CD4-positive, CD25-positive, alpha-beta regulatory T cell (primary cell): ENCODE measurements around the gene SLC7A4. TPM values are rescaled to one million over a fixed set of nuclear protein-coding genes. Genes with fewer than 3 reads are reported as not detected.

Experiments
- ATAC-seq, 2 donors: fragments of 150-1000 bp; cut with Tn5 transposase; one replicate each; pipeline ENCODE4 v1.10.0; 2021; ENCODE audit warnings: low read depth in 2 of 2, moderate number of reproducible peaks in 2 of 2, moderate library complexity in 1 of 2
- DNase-seq, 3 donors: peaks; one replicate each; pipeline versions ENCODE4 v3.0.0 to v3.0.0-alpha.2; 2012 to 2022; ENCODE audit warnings: mixed read lengths in 1 of 3
- H3K27ac ChIP-seq: one replicate; pipeline ENCODE4 v1.7.0; 2013; ENCODE audit warnings: mild to moderate bottlenecking, low read length; ENCODE audit not compliant: insufficient read depth, poor library complexity, severe bottlenecking
- H3K27me3 ChIP-seq: one replicate; pipeline ENCODE4 v1.7.0; 2013; ENCODE audit warnings: low read length; ENCODE audit not compliant: control insufficient read depth, insufficient read depth
- H3K36me3 ChIP-seq: one replicate; pipeline ENCODE4 v1.7.0; 2013; ENCODE audit warnings: mild to moderate bottlenecking, low read length, moderate library complexity; ENCODE audit not compliant: control insufficient read depth, insufficient read depth
- H3K4me1 ChIP-seq: 2 replicates; pipeline ENCODE4 v1.7.0; 2013; ENCODE audit warnings: mild to moderate bottlenecking, low read length; ENCODE audit not compliant: insufficient read depth, control insufficient read depth, poor library complexity, severe bottlenecking
- H3K4me3 ChIP-seq: one replicate; pipeline ENCODE4 v1.7.0; 2013; ENCODE audit warnings: low read depth, mild to moderate bottlenecking, low read length, moderate library complexity
- H3K9me3 ChIP-seq, 2 experiments: 1 replicate in 1 of 2; 2 replicates in 1 of 2; pipeline ENCODE4 v1.7.0; 2013; ENCODE audit warnings: low read length in 2 of 2, mild to moderate bottlenecking in 1 of 2, moderate library complexity in 1 of 2; ENCODE audit not compliant: control insufficient read depth in 2 of 2
- H3K27ac Mint-ChIP-seq, 3 donors: one replicate each; pipeline ENCODE4 v1.8.0; 2020 to 2022; ENCODE audit warnings: mild to moderate bottlenecking in 3 of 3, mixed read lengths in 3 of 3, moderate library complexity in 2 of 3
- H3K27me3 Mint-ChIP-seq: one replicate; pipeline ENCODE4 v1.8.0; 2022; ENCODE audit warnings: mild to moderate bottlenecking, mixed read lengths
- H3K36me3 Mint-ChIP-seq: one replicate; pipeline ENCODE4 v1.8.0; 2020; ENCODE audit warnings: mixed read lengths
- H3K4me1 Mint-ChIP-seq, 4 donors: one replicate each; pipeline ENCODE4 v1.8.0; 2020 to 2022; ENCODE audit warnings: mixed read lengths in 4 of 4, mild to moderate bottlenecking in 1 of 4
- H3K4me3 Mint-ChIP-seq, 4 donors: one replicate each; pipeline ENCODE4 v1.8.0; 2020 to 2022; ENCODE audit warnings: mild to moderate bottlenecking in 4 of 4, mixed read lengths in 4 of 4, moderate library complexity in 3 of 4
- H3K9me3 Mint-ChIP-seq, 7 donors: one replicate each; pipeline ENCODE4 v1.8.0; 2020 to 2022; ENCODE audit warnings: mixed read lengths in 7 of 7, mild to moderate bottlenecking in 3 of 7, moderate library complexity in 2 of 7
- polyA plus RNA-seq, 4 donors: library from polyadenylated mRNA; unstranded; fragments of 300-500 nt; fragmentation: Illumina TruSeq; gene quantifications; one replicate each; pipeline ENCODE4 v1.2.3, GENCODE V29; 2021
- total RNA-seq: library from RNA; stranded (reverse); gene quantifications from one replicate; pipeline ENCODE4 v1.2.3, GENCODE V29; 2022

The SLC7A4 gene
- total and polyA plus RNA-seq, 5 donors from 2014 or later: 0.09 TPM; not detected in 4

DNA sequence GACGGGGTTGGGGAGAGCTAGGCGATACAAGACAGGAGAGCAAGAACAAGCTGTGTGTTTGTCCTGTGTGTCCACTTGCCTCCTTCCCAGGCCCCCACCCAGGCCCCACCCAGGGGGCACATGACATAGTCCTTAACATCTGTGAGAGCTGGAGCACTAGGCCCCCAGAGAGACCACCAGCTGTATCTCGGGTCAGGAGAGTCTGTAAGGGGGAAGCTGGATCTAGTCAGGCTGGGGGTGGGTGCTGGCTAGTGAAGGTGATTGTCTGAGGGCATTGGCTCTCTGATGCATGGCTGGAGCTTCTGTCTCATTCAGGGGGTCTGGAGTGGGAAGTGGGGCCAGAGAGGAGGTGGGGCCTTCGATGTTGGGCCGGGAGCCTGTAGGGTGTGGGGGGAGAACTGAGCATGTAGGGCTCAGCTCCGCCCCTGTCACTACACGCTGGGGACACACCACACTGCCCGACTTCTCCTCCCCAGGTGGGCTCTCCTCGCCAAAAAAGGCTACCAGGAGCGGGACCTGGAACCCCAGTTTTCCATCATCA, 16.8 kb downstream of the SLC7A4 start:
- Histone ChIP-seq H3K9me3 (no peaks in the 10 kb centered on the region), H3K4me3 (no peak overlapping the region), H3K27me3 (no peaks in the 10 kb centered on the region), H3K27ac (no peak overlapping the region), H3K36me3 (no peaks in the 10 kb centered on the region), H3K4me1 (peaks cover 17% of the 10 kb centered on the region)
- no peak overlapping the region for H3K27ac Mint-ChIP-seq
- H3K9me3 Mint-ChIP-seq: no peaks in the 10 kb centered on the region
- ATAC-seq (no peak), DNase-seq (no peak)
- H3K27me3 Mint-ChIP-seq: peaks cover 4% of the 10 kb centered on the region
- H3K4me3 Mint-ChIP-seq: peak overlapping the region in 1 of 4 donors; percentile 21
- peaks cover 0 to 34% (median 10%) of the 10 kb centered on the region in 4 donors for H3K4me1 Mint-ChIP-seq
- no peaks in the 10 kb centered on the region for H3K36me3 Mint-ChIP-seq

DNA sequence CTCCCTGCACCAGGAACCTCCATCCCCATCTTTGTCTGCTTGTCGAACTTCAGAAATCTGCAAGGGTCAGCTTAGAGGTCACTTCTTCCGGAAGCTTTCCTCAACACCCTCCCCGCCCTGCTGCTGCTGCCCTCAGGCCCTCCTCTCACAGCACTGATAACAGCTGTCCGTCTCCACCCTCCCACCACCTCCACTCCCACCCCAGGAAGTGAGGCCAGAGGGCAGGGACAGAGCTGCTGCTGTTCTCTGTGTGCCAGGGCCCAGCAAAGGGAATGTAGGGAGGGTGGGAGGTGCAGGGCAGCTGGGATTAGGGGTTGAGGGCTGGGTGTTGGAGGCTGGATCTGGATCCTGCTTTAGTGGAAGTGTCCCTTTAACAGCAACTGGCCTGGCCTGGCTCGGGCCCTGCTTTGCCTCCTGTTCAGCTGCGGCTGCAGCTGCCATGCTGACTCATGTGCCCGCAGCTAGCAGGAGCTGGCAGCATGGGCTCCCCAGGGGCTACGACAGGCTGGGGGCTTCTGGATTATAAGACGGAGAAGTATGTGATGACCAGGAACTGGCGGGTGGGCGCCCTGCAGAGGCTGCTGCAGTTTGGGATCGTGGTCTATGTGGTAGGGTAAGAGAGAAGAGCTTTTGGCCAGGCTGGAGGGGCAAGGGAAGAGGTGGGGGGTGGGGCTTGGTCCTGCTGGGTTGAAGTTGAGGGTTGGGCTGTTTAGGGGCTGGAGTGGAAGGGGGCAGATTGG, 17.5 kb downstream of the SLC7A4 start, which contains the start of gene P2RX6:
TSS of gene P2RX6 (plus strand) at position 440 of the 740 bp plus-strand sequence. CDS start at position 450, 10 bp downstream.
- H3K27ac Mint-ChIP-seq: peak within 1 kb of the TSS in 2 of 3 donors; percentile 85 to 97

DNA sequence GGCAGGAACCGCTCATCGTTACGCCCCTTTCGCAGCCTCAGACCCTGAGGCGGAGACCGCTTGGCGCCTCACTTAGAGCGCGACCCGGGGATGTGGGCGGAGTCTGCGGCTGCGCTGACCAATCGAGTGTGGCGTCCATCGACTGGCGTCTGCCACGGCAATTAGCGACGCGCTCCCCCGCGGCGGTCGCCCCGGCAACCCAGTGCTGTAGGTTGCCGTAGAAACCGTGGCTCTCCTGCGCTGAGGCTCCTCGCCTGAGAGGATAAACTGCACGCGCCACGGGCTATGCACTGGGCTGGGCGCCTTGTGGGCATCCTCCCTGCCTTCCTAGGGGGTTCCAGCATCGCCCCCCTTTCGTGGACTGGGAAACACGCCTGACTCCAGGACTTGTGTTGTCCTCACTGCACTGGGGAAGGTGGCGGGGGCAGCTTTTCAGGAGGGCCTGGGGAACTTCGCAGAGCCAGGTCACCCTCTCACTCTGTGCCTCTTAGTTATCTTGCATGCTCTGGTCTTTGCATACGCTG, 18.1 kb downstream of the SLC7A4 start:
- no peaks in the 10 kb centered on the region for H3K9me3 ChIP-seq
- H3K4me3 ChIP-seq: peak overlapping the region; percentile 41
- DNase-seq: peak; percentile 80 to 88 (median 82)
- peaks cover 17% of the 10 kb centered on the region for H3K4me1 ChIP-seq
- Mint-ChIP-seq H3K4me3 (peak overlapping the region; percentile 78 to 91 (median 89)), H3K36me3 (no peaks in the 10 kb centered on the region), H3K9me3 (no peaks in the 10 kb centered on the region), H3K27ac (peak overlapping the region in 2 of 3 donors; percentile 85 to 97), H3K4me1 (peaks cover 0 to 34% (median 10%) of the 10 kb centered on the region in 4 donors), H3K27me3 (no peaks in the 10 kb centered on the region)
- H3K36me3 ChIP-seq: no peaks in the 10 kb centered on the region
- H3K27me3 ChIP-seq: no peaks in the 10 kb centered on the region
- peak; percentile 91 to 92 for ATAC-seq
- H3K27ac ChIP-seq: peak overlapping the region; percentile 69

More for the DNA sequence above, 17.5 kb downstream of the SLC7A4 start, which contains the start of gene P2RX6:
- no peak for DNase-seq
- Mint-ChIP-seq H3K4me1 (peaks cover 0 to 34% (median 10%) of the 10 kb centered on the region in 4 donors), H3K36me3 (no peaks in the 10 kb centered on the region), H3K4me3 (peak within 1 kb of the TSS; percentile 78 to 91 (median 89)), H3K27me3 (no peaks in the 10 kb centered on the region), H3K9me3 (no peaks in the 10 kb centered on the region)
- H3K27ac ChIP-seq: peak within 1 kb of the TSS; percentile 69
- H3K4me1 ChIP-seq: peaks cover 17% of the 10 kb centered on the region
- no peak for ATAC-seq
- peak within 1 kb of the TSS; percentile 41 for H3K4me3 ChIP-seq
- H3K36me3 ChIP-seq: no peaks in the 10 kb centered on the region
- H3K27me3 ChIP-seq: no peaks in the 10 kb centered on the region
- H3K9me3 ChIP-seq: no peaks in the 10 kb centered on the region

DNA sequence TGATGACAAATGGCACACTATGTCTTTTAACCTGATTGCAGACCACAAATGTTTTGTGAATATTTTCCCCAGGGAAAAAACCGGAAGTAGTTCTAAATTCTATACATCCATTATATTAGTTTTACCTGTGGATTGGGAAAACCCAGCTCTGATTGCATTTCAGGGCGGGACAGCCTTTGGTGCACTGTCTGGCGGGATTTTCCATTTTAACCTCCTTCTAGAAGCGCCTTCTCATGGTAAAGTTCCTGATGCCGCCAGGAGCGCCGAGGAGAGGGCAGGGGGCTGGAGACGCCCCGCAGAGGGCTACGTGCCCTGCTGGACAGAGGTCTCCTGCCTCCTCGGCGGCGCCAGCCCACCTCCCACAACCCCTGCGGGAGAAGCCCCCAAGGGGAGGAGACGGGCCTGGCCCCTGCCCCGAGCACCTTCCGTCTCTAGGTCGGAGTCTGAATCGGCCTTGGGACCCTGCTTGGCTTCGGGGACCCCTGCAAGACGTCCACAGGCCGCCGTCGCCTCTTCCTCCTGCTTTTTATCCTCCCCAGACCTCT, 18.6 kb downstream of the SLC7A4 start:
- no peak for ATAC-seq
- no peak for DNase-seq
- H3K4me1 ChIP-seq: peaks cover 17% of the 10 kb centered on the region
- Mint-ChIP-seq H3K4me1 (peaks cover 0 to 34% (median 10%) of the 10 kb centered on the region in 4 donors), H3K36me3 (no peaks in the 10 kb centered on the region), H3K27ac (peak overlapping the region; percentile 18 to 97 (median 85)), H3K9me3 (no peaks in the 10 kb centered on the region), H3K4me3 (peak overlapping the region; percentile 78 to 91 (median 89)), H3K27me3 (no peaks in the 10 kb centered on the region)
- no peaks in the 10 kb centered on the region for H3K36me3 ChIP-seq
- no peaks in the 10 kb centered on the region for H3K9me3 ChIP-seq
- H3K27ac ChIP-seq: peak overlapping the region; percentile 69
- peak overlapping the region; percentile 13 for H3K4me3 ChIP-seq
- H3K27me3 ChIP-seq: no peaks in the 10 kb centered on the region

DNA sequence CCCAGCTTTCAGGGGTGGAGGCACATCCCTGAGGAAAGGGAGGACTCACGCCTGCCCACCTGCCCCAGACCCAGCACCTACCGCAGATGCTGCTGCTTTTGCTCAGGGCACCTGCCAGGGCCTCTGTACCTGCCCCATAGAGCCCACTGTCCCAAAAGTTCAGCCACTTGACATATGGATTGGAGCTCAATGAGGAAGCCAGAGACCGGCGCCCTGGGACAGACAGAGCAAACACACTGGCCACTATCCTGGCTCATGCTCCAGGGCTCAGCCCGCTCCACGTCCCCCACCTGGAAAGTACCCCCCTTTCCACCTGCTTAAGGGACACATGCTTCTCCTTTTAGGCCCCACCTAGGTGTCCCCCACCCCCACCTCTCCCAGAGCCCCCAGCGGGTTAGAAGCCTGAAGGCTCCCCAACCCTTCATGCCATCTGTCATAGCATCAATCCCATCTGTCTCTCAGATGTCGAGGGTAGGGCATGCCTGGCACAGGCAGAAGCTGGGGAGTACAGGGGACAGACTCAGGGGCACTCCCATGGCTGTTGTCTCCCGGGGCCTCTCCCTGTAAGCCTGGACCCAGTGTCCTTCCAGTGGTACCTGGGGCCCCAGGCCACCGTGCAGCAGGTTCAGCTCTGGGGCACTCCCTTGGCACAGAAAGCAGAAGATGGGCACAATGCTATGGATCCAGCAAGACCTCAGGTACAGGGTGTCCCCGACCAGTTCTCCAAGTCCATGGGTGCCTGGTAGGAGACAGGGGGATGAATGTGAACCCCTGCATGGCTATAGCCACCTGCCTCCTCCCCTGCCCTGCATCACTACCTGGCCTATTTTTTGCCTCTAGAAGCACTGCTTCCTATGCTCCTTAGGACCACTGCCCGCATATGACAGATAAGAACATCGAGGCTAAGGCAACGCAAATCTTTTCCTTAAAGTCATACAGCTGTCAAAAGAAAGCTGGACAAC, 19.6 kb downstream of the SLC7A4 start:
- DNase-seq: no peak

DNA sequence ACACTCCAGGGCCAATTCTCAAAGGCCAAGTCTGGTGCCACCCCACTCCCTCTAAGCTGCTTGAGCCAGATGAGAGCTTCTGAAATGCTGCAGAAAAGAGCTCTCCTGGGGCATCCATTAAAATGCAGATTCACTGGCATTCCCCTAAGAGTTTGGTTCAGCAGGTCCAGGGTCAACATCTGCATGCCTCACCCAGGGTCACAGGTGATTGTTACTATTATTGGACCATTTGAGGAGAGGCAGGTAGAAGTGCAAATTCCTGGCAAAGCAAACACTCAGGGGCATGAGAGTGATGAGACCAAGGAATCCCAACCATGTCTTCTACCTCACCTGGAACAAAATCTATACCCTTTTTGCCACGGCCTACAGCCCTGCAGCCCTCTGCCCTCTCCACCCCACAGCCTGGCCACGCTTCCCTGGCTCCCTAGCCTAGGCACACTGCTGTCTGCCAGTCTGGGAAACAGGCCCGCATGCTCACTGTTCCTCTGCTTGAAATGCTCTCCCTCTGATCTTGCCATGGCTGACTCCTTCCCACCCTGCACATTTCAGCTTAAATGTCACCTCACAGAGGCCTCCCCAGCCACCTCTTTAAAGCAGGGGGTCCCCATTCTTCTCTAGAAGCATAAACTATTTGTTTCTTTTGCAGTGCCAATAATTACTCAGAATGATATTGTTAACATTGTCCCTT, 21.8 kb downstream of the SLC7A4 start:
- Histone ChIP-seq H3K36me3 (no peaks in the 10 kb centered on the region), H3K9me3 (no peaks in the 10 kb centered on the region), H3K4me3 (no peak overlapping the region), H3K27me3 (no peaks in the 10 kb centered on the region), H3K27ac (no peak overlapping the region), H3K4me1 (peaks cover 17% of the 10 kb centered on the region)
- H3K27ac Mint-ChIP-seq: peak overlapping the region in 1 of 3 donors; percentile 72
- H3K9me3 Mint-ChIP-seq: no peaks in the 10 kb centered on the region
- H3K27me3 Mint-ChIP-seq: no peaks in the 10 kb centered on the region
- H3K4me3 Mint-ChIP-seq: peak overlapping the region in 2 of 4 donors; percentile 10 to 27
- no peak for ATAC-seq
- peaks cover 5 to 26% (median 10%) of the 10 kb centered on the region in 4 donors for H3K4me1 Mint-ChIP-seq
- no peak for DNase-seq
- H3K36me3 Mint-ChIP-seq: no peaks in the 10 kb centered on the region

More for the DNA sequence above, 19.6 kb downstream of the SLC7A4 start:
- Mint-ChIP-seq H3K4me3 (peak overlapping the region; percentile 48 to 80 (median 64)), H3K9me3 (no peaks in the 10 kb centered on the region), H3K4me1 (peaks cover 0 to 34% (median 10%) of the 10 kb centered on the region in 4 donors), H3K36me3 (no peaks in the 10 kb centered on the region), H3K27me3 (no peaks in the 10 kb centered on the region), H3K27ac (peak overlapping the region in 2 of 3 donors; percentile 85 to 86)
- Histone ChIP-seq H3K36me3 (no peaks in the 10 kb centered on the region), H3K4me3 (no peak overlapping the region), H3K4me1 (peaks cover 17% of the 10 kb centered on the region), H3K9me3 (no peaks in the 10 kb centered on the region), H3K27ac (no peak overlapping the region), H3K27me3 (no peaks in the 10 kb centered on the region)
- ATAC-seq: no peak
